GM18505 (cell line): Measurements from ENCODE around the gene SYNPR.

Source experiments
- ATAC-seq: cut with Tn5 transposase; IDR thresholded peaks from one replicate; pipeline ENCODE4 v1.9.1; 2021; ENCODE audit not compliant: unreplicated experiment
- POLR2A ChIP-seq: IDR thresholded peaks from 4 replicates; pipeline ENCODE4 v1.6.1; 2011; ENCODE audit warnings: borderline replicate concordance; ENCODE audit not compliant: insufficient read depth, insufficient read length; ENCODE audit errors: extremely low read depth

SYNPR gene

DNA sequence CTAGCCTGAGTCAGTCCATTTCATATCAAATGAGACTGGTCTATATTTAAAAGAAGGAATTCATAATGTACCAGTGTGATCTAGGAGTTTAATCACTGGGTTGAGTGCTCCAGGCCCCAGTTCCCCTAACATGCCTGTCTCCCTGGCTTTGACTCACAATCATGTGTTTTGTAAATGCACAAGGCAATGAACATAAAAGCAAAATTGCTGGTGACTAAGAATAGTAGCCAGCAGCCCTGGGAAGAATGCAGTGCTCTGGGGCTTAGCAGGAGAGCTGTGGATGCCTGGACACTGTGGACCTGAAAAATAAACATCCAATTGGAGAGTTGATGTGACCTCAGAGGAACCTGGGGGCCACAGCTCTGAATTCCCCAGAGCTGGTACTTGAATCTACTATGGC, 50.3 kb downstream of the SYNPR start:
- TF ChIP-seq POLR2A: no peak
- ATAC-seq: no peak

DNA sequence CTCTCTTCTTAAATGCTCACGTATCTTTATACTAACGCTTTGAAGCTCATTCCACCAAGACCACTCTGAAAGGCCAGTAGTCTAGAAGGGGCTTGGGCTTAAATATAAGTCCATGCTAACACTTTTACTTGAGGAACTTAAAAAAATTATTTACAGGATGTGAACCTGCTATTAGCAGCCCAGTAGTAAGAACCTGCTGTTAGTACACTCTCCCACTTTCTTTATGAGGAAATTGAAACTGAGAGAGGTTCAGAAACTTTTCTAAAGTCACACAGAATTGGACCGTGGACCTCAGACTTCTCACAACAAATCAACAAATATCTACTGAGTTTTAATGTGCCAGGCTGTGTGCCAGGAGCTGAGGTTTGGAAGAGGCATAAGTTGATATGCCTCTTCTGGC, 53.4 kb downstream of the SYNPR start:
- ATAC-seq: no peak
- TF ChIP-seq POLR2A: no peak

DNA sequence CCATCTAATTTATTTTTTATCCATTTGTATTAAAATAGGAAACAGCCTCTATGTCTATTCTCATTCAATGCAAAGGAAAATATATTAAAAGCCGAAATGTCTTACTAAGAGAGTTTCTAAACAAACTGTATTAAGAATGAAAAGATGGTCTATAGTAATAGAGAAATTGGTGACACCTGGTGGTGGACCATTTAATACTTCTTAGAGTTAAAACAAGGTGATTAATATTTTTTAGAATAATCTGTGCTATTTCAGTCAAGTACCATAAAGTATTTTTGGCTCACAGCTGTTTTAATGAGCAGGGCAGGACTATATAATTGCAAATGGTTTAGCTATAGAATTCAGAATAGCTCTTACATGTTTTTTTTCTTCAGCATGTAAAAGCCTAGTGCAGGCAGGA, 55.7 kb downstream of the SYNPR start:
- TF ChIP-seq POLR2A: no peak
- no peak for ATAC-seq

DNA sequence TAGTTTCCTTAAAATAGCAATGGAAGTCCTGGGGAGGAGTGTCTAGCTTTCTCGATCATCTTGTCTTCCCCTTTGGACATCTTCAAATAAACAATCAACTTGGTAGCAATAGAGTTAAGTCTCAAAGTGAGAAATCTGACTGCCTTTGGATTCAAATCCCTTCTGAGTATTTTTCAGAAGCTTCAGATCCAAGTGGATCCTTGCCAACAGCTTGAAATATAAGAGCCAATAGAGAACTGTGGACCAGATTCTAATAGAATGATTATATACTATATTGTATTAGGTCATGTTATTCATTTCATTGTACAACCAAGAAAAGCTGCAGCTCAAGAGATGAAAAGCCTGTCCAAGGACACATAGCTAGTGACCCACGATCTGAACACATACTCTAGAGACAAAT, 60.2 kb downstream of the SYNPR start:
- no peak for ATAC-seq
- no peak for TF ChIP-seq POLR2A

DNA sequence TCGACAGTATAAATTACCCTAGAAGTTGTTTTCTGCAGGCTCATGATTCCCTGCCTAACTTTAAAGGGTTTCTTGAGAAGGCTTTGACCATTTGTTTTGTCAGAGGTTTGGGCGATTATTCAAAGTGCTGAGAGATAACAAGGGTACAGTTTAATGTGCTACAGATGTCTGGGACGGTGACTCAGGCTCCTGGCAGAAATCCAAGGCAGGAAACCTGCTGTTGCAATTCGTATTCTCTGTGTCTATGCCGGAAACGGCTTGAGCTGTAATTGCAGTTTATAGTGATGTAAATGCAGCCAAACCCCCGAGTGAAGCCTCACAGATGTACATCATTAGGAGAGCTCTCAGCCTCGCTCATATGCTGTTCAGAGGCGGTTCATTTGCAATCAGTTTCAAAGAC, 65.6 kb downstream of the SYNPR start:
- TF ChIP-seq POLR2A: no peak
- no peak for ATAC-seq

DNA sequence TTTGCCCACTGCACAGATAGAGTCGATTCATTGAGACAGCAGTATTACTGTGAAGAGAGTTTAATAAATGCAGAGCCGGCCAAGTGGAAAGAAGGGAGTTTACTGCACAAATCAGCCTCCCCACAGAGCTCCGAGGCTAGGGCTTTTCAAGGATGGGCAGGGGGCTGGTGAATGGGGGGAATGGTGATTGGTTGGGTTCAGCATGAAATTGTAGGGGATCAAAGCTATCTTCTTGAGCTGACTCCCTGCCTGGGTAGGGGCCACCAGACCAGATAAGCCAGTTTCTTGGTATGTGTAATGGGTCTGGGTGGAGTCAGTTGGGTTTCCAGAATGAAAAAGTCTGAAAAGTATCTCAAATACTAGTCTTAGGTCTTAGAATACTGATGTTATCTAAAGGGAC, 66.6 kb downstream of the SYNPR start:
- TF ChIP-seq POLR2A: no peak
- no peak for ATAC-seq

DNA sequence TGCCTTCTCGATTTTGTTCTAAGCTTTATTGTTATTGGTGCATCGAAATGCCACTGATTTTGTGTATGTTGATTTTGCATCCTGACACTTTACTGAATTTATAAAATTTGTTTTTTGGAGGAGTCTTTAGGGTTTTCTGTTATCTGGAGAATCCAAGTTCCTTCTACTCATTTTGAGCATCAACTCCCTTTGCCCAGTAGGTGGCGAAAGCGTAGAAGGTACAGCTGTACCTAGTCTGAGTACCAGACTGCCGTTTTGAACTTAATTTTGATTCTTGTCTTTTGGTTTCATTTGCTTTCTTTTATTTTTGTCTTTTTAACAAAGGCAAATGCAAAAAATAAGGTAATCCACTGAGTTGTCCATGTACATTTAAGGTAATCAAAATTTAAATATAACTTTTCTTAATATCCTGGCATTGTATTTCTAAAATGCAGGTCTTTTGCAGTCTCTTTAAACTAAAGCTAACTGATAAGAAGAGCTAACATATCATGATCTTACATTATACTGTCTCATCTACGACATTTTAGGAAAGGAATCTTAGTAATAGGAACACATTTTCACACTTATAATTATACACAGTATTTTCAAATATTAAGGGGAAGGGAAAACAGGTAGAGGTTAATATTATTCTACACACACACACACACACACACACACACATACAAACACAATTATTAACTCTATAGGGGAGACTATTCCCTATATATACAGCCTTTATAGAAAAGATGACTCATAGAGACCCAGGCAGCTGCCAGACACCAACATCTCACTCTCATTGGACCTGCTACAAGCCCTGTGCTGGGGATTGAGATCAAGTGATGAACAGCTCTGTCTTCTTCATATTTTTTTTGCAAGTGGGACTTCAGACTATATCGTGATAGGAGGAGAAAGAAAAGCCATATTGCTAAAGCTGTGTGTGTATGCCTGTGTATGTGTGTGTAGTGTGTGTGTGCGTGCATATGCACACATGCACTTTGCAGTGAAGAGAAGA, 71.8 kb downstream of the SYNPR start:
- TF ChIP-seq POLR2A: no peak
- ATAC-seq: peak; percentile 74

DNA sequence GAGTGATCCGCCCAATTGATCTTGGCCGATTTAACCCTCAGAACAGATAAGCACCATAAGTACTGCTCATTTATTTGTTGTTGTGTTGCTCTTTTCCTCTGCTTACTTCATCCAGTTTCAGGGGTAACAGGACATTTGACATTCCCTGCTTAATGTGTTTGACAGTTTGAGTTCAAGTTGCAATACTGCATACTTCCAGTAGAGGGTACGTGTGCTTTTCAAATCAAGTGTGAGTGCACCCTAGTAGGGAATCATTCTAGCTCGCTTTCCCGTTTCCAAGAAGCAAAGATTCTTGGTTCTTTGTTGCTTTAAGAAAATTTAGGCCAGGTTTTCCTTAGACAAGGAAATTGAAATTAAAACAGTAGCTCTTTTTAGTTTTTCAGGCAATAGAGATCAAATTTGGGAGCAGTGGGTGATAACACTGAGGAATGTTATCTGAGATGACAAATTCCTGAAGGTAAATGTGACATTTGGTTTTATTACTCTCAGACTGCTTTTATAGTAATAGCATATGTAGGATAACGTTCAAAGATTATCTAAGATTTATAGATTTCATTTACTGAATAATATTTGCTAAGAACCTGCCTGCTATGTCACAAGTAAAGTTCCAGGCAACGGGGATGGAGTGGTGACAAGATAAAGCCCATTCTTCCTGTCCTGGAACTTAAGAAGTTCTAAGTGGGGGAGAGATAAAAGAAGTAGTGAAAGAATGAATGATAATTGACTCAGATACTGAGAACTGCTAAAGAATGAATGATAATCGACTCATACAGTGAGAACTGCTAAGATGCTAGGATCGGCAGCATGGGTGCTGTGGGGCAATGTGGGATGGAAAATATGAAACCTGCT, 73.3 kb downstream of the SYNPR start:
- TF ChIP-seq POLR2A: no peak
- peak; percentile 77 for ATAC-seq

DNA sequence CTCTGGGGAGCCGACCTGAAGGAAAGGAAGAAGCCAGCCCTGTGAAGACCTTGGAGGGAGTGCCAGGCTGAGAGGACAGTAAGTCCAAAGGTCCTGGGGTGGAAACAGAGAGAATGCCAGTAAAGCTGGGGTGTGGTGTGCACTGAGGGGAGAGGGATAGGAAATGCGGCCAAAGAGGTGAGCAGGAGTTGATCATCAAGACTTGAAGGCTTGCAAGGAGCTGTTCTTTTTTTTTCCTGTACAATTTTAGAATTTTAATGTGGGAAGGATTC, 73.8 kb downstream of the SYNPR start:
- no peak for TF ChIP-seq POLR2A
- no peak for ATAC-seq

DNA sequence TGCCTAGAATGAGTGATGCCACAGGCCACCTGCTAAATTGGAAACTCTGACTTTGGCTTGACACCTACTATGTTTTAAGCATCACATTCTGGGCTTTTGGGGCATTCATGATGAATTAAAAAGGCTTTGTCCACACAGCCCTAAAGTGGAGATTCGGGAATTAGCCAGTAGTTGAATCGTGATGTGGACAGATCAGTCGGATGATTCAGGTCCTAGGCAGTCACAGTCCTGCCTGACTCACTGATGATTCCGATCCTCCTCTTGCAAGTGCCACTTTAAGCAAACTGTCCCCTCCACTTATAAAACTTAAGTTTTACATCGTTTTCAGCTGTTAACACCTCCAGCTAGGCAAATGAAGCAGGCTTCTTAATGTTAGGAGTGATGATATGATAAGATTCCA, 75.3 kb downstream of the SYNPR start:
- TF ChIP-seq POLR2A: no peak
- ATAC-seq: no peak

DNA sequence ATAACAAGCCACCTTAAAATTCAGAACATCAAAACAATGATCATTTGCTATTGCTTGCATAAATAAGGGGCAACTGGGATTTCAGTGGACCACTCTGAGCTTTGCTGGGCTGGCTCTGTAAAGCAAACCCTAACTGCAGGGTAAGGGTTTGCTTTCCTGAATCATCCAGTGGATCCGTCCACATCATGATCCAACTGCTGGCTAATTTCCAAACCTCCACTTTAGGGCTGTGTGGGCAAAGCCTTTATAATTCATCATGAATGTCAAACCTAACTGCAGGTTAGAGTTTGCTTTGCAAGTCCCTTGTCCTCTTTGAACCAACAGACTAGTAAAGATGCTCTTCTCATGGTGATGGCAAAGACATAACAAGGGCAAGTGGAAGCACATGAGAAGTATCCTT, 76.1 kb downstream of the SYNPR start:
- no peak for TF ChIP-seq POLR2A
- no peak for ATAC-seq

DNA sequence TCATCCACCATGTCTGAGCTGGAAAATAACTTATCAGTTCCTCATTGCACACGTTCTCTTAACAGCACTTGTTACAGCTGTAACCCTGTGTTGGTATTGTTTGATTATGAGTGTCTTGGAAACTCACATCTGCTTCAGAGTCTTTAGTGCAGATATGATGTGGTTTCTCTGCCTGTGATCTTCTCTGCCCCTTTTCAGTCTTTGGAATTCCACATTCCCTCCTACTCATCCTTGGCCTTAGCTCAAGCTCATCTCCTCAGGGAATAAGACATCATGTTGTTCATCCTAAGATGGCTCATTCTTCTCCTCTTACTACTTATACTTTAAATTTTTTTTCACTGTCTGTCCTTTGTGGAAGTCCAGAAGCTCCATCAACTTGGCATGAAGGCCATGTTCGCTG, 77.7 kb downstream of the SYNPR start:
- no peak for TF ChIP-seq POLR2A
- no peak for ATAC-seq

DNA sequence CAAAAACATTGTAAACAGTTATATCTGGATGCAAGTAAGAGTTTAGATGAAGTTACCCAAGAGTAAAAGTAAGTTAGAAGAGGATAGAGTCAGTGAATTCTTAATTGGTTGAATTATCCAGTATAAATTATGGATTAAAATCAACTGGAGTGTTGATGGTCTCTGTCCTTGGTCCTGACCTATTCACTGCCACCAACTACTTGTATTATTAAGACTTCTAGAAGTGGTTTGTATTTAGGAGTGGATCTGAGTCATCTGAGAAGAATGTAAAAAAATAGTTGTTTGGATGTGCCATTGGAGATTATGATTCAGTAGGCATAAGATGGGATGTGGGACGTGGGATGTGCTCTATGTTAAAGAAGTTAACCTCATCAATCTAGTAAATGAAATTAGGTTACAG, 86.4 kb downstream of the SYNPR start:
- no peak for TF ChIP-seq POLR2A
- ATAC-seq: no peak

DNA sequence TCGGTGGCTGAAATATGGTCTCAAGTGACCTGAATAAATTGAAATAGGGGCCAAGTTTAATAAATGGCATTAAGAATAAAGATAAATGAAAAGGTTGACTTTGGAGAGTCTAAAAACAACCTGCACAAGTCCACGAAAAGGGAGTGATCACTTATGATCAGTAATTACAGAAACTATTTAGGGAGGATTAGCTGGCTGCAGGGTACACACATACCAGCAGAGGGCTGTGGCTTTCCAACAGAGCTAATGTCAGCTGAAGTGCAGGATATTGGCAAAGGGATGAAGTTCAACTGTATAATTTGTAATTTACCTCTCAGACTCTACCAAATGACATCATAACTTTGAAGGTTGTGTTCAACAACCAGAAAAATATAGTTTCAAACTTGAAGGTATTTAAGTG, 86.8 kb downstream of the SYNPR start:
- ATAC-seq: no peak
- TF ChIP-seq POLR2A: no peak
